Midbrain (tissue), 1 donor: ENCODE results near the gene TRIP12.
"Not testable (repeated sequence)": the region's sequence is repeated elsewhere in the genome, so short reads cannot be mapped to it uniquely, and the experiment has no call there.

Experiments used
- DNase-seq: peaks from one replicate; lab custom pipeline; 2025; lab: John Stamatoyannopoulos, UW

The TRIP12 gene

DNA sequence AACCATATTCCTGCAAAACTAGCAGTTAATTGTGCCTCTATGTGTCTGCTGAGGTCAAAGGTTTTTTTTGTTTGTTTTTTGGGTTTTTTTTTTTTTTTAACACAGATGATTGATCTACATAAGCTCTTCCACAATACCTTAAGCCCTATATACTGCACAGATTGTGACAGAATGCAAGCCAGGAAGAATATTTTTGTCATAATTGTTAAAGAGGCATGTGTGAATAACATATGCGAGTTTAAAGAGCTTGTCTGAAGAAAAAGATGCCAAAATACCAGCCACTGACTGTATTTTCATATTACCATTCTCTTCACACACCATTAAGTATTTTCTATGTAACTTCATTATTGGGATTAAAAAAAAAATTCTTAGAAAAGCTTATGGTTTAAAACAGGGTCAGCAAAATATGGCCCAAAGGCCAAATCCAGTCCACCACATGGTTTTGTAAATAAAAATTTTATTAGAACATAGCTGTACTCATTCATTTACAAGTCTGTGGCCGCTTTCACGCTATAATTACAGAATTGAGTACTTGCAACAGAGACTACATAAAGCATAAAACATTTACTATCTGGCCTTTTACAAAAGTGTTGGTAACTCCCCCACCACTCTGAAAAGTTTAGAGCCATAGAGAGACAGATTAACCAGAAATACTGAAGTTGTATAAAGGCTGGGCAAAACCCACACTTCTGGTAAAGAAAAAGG is 89.9 kb downstream of the TRIP12 start:
- DNase-seq = no peak

- DNase-seq = no peak
Observed at GRCh38 chr2:229825476-229825875, 96.3 kb downstream of the TRIP12 start.

DNA sequence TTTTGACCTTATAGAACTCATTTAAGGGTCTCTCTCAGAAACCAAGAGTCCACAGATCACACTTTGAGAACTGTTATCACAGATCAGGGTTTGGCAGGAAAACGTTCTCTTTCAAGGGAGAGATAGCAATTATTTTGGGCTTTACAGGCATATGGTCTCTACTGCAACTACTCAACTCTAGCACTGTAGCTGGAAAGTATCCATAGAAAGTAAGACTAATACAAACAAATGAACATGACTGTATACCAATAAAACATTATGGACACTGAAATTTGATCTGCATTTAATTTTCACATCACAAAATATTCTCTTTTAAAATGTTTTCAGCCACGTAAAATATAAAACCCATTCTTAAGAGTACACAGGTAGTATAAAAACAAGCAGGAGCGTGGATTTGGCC is 100.5 kb downstream of the TRIP12 start:
- no peak for DNase-seq

DNA sequence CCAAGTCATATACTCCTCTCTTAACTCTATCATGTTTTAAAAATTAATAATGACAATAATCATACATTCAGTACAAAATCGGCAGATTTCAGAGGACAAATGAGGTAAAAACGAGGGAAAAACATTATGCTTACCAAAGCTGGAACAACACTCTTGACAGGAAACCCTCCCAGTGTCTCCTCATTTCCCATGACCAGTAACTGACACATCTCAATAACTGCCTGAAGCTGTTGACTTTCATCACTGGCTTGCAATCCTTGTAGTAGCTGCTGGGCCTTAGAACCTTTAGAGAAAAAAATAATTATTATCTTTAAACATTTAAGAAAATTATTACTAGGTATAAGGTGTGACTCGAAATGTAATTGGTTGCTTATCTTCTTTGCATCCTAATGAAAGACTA is 103.6 kb downstream of the TRIP12 start:
- DNase-seq = no peak

GRCh38 chr2:229815858-229816257 is 106.0 kb downstream of the TRIP12 start:
- DNase-seq = no peak

- DNase-seq = no peak
Observed at GRCh38 chr2:229815342-229815741, 106.5 kb downstream of the TRIP12 start.

GRCh38 chr2:229810786-229811185 is 111.0 kb downstream of the TRIP12 start:
- DNase-seq = no peak

GRCh38 chr2:229805559-229805958 is 116.2 kb downstream of the TRIP12 start:
- no peak for DNase-seq

GRCh38 chr2:229802785-229803184 is 119.0 kb downstream of the TRIP12 start:
- DNase-seq = no peak

DNA sequence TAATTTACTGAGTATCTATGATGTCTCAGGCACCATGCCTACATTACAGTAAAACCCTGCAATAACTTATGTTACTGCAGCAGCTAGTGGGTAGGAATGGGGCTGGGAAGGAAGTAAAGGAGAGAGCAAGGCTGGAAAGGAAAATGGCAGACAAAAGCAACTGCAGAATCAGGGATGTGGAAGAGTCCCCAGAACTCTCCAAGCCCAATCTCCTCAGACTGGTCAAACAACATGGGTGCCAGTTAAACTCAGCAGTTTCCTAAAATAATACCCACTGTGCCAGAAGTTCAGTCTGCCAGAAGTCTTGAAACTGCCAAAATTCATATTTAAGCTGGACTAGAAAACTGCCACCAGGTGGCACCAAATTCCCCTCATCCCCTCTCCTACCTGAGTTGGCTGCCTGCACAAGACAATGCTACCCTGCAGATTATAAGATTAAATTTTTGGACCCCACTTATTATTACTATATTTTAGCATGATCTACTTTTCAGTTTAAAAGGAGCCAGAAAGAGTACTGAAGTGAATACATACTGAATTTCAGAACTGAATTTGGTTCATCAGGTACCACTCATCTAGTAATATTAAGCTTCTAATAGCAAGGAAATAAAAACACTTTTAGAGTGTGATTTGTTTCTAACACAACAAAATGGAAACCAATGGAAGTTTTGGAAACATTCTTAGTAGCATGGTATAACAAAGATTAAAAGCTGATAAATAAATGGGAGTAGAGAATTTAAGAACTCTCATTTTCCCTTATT is 120.6 kb downstream of the TRIP12 start:
- DNase-seq = peak; percentile 52

DNA sequence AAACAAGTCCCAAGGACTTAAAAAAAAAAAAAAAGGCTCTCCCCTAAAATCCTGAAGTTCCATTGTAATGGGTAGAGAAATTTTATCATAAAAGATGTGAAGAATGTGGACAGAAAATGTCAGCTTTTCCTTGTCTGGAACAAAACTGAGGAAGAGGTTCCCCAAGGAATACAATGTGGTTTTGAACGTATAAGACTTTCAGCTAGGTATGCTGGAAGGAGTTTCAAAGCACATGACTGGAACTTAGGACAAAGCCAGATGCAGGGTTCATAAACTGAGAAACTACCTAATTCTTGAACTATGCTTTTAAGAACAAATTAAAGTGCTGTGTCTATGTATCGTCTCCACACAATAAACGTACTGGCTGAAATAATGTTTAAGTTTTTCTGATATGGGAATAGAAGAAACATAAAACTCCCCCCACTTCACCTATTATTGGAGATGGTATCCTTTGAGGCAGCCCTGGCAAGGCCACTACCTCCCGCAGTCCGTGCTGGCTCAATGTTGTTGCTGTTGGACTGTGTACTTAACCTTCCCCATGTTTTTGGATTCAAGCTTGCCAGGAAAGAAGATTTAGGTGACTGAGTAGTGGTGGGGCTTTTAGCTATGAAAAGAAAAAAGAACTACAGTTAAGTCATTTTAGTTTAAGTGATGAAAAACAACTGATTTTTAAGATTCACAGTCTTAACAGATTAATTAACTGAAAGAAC is 123.2 kb downstream of the TRIP12 start:
- peak; percentile 4 for DNase-seq

GRCh38 chr2:229795058-229795457 is 126.8 kb downstream of the TRIP12 start:
- DNase-seq = no peak

DNA sequence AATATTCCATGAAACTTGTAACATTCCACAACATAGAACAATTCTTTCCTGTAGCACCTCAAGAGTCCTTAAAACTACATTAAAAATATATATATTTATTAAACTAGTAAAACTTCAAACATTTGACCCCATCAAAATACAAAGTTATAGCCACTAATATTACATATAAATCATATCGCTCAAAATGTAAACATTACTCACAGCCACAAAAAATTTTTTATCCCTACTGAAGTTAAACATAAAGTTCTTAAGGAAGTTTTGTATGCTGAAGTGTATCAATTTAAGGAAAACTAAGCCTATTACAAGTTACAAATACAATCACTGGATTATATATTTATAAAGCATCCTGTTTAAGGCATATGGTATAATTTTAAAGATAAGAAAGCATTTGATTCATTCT is 127.2 kb downstream of the TRIP12 start:
- no peak for DNase-seq

DNA sequence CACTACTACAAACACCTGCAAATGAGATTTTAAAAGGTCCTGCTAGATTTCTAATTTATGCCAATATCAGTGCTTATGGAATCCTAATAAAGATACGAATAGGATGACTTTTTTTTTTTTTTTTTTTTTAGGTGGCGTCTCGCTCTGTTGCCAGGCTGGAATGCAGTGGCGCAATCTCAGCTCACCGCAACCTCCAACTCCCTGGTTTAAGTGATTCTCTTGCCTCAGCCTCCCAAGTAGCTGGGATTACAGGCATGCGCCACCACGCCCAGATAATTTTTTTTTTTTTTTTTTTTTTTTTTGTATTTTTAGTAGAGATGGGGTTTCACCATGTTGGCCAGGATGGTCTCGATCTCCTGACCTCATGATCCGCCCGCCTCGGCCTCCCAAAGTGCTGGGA is 135.5 kb downstream of the TRIP12 start:
- DNase-seq = not testable (repeated sequence)

DNA sequence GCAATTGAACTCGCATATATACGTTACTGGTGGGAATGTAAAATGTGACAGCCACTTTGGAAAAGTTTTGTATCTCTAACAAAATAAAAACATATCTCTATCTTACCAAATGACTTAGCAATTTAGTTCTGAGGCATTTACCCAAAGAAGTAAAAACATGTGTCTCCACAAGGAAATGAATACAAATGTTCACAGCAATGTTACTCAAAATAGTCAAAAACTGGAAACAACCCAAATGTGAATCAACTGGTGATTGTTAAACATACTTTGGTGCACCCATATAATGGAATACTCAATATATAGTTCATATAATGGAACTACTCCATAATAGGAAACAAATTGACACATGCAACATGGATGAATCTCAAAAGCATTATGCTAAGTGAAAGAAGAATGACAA is 137.0 kb downstream of the TRIP12 start:
- DNase-seq = no peak

DNA sequence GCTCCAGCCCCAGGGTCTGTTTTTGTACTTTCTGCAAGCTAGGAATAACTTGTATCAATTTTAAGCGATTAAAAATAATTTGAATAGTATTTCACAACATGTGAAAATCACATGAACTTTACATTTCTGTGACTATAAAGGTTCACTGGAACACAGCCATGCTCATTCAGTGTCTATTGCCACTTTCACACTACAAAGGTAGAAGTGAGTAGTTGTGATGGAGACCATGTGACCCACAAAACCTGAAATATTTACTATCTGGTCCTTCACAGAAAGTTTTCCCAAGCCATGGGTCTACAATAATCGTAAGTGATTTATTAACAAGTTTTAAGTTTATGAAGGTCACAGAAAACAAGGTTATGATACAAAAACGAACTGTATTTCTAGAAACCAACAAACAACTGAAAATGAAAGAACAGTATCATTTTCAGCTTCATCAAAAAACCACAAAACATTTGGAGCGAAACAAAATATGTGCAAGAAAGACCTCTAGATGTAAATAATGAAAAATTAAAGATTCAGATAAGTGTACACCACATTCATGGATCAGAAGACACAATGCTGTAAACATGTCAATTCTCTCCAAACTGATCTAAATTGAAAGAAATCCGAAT is 138.6 kb downstream of the TRIP12 start:
- DNase-seq = no peak

DNA sequence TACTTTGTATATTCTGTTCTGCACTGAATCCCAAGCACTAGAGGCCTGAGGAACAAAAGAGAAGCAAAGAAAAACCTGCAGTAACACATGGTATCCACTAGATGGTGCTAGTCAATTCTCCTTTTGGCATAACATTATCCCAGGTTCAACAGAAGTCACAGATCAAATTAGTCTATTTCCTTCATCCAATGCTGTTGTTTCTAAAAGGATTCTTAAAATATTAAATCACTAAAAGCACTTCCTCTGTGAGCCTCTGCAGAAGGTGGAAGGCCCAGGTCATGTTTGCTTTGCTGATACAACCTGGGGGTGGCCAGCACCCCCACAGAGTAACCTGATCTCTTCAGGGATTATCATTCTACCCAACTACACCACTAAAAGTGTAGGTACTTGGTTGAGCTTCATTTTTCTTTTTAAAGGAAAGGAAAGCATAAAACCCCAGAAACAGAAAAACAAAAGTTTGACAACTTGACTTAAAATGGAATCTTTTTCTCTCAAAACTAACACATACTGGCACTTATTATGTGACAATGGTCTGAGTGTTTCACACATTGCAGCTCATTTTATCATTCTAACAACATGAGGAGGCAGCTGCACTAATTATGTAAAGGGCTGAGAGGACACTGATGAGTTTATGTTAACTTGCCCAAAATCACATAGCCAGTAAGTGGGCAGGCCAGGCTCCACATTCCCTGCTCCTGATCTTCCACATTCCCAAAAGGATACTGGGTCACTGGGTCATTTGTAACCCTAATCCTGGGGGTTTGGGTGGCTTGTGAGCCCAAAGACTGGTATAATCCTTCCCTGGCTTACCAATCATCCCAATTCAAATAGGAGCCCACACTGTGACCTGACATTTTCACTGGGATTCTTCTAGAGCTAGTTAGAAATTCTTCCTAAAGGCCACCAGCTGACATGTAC is 140.7 kb downstream of the TRIP12 start:
- DNase-seq = peak; percentile 58

GRCh38 chr2:229779650-229780049 is 142.2 kb downstream of the TRIP12 start:
- DNase-seq = no peak

- no peak for DNase-seq
Observed at GRCh38 chr2:229777716-229778115, 144.1 kb downstream of the TRIP12 start.

- no peak for DNase-seq
Observed at GRCh38 chr2:229775614-229776313, 146.0 kb downstream of the TRIP12 start.

DNA sequence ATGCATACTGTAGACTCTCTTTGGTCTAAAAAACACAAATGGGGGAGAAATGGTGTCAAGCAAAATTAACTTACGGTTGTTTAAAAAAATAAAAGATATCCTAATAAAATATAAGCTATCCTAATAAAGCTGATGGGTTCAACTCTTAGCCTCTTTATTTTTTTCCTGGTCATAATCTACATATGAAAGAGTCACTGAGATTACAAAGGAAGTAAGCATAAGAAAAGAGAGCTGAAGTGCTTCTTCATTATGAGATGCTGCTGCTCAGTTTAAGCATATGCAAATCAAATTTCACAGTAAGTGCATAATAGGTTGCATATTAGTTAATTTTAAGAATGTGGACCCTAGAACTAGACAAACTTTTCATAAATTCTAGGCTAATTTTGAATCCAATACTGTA is 147.6 kb downstream of the TRIP12 start:
- DNase-seq = no peak
